IPS-18a (cell line): ENCODE measurements around the gene TBX15.
"Not testable (repeated sequence)": the region's sequence is repeated elsewhere in the genome, so short reads cannot be mapped to it uniquely, and the experiment has no call there.

Source experiments
- H3K27ac ChIP-seq: one replicate; pipeline ENCODE4 v1.5.1; 2013; ENCODE audit warnings: low read length
- H3K27me3 ChIP-seq: one replicate; pipeline ENCODE4 v1.6.1; 2013; ENCODE audit warnings: mild to moderate bottlenecking, low read length; ENCODE audit not compliant: control insufficient read depth, insufficient read depth
- H3K36me3 ChIP-seq: one replicate; pipeline ENCODE4 v1.6.1; 2013; ENCODE audit warnings: low read depth, low read length; ENCODE audit not compliant: control insufficient read depth
- H3K4me1 ChIP-seq: one replicate; pipeline ENCODE4 v1.6.1; 2013; ENCODE audit warnings: low read depth, low read length; ENCODE audit not compliant: control insufficient read depth
- H3K4me3 ChIP-seq: one replicate; pipeline ENCODE4 v1.5.1; 2013; ENCODE audit warnings: low read length
- H3K9ac ChIP-seq: one replicate; pipeline ENCODE4 v1.6.1; 2013; ENCODE audit warnings: mild to moderate bottlenecking, low read length, moderate library complexity
- H3K9me3 ChIP-seq: one replicate; pipeline ENCODE4 v1.6.1; 2013; ENCODE audit warnings: low read depth, low read length; ENCODE audit not compliant: control insufficient read depth

The TBX15 gene

DNA sequence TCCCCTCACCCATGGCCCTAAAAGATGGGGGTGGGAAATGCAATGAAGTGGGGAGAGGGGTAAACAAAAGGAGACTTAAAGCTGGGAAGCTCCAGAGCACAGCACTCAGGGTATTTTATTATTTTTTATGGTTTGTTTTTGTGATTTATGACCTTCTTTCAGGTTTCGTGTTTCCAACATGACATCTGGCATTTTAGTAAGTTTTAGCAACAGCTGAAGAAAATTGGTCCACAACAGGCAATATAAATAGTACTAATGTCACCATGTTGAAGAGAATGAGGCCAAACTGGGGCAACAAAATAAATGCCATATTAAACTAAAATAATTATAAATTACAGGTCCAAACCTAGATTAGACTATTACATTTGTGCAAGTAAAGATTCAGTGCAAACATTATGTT lies 56.3 kb downstream of the TBX15 start:
- H3K4me1 ChIP-seq = no peaks in the 10 kb centered on the region
- no peaks in the 10 kb centered on the region for H3K27me3 ChIP-seq
- H3K4me3 ChIP-seq = no peak overlapping the region
- no peak overlapping the region for H3K27ac ChIP-seq
- H3K9ac ChIP-seq = no peak overlapping the region
- no peaks in the 10 kb centered on the region for H3K9me3 ChIP-seq
- no peaks in the 10 kb centered on the region for H3K36me3 ChIP-seq

DNA sequence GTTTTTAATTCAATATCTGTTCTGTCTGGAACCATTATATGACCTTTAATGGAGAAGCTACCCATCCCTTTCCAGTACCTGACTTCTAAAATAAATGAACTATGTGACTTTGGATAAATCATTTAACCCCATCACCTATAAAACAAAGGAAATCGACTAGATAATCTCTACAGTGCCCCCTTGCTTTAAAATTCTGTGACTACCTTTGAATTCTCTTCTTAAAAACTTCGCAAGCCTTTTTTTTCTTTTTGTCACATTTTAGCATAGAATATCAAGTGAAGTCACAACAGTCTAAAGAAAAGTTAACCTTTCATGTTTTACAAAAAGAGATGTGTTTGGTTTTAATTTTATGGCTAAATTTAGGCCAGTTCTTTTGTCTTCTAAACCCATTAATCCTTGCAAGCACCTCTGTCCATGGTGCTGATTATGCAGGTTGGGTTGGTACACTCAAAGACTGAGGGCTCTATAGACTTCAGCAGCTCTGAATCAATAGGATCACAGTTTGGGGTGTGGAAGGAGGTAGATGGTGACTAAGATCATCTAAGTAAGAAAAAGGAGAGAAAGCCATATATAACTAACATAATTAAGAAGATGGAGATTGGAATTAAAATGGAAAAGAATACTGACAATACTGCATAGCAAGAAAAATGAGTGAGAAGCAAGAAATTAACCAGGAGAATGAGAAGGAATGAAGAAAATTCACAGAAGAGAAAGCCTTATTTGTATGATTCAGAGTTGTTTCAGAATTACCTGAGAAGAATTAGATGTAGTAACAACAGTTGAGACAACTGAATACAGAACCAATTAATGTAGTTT lies 59.2 kb downstream of the TBX15 start:
- H3K4me3 ChIP-seq = no peak overlapping the region
- H3K4me1 ChIP-seq = no peaks in the 10 kb centered on the region
- no peak overlapping the region for H3K9ac ChIP-seq
- no peaks in the 10 kb centered on the region for H3K36me3 ChIP-seq
- H3K27me3 ChIP-seq = no peaks in the 10 kb centered on the region
- H3K9me3 ChIP-seq = no peaks in the 10 kb centered on the region
- H3K27ac ChIP-seq = no peak overlapping the region

DNA sequence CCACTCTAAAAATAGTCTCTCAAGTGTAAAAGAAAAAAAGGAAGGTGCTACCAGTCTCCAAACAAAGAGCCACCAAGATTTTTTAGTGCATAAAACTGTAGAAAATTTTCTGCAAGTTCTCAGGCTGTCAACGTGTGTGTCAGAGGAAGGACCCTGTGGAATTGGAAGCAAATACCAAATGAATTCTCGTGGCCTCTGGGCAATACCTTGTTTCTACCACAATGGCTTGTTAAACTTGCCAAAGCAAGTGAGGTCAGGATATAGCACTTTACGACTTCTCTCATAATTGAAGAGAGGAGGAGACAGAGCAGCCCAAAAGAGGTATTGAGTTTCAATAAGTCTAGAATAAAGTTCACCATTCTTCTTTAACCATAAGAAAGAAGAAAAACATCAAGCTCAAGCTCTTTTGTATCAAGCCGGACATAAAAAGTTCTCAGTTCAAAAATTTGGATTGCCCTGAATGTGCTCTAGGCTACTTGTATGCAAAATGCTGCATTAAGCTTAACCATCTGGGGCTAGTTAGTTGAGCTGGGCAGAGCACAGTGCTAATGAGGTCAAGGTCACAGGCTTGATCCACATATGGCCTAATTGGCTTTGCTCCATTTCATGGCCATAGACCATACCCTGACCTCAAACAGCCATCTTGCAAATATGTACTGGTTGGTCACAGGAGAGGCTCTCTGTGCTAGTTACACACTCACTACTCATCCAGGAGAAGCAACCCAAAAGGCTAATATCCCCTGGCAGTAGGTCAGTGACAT lies 60.5 kb downstream of the TBX15 start:
- Histone ChIP-seq H3K27me3 (no peaks in the 10 kb centered on the region), H3K4me3 (no peak overlapping the region), H3K9me3 (no peaks in the 10 kb centered on the region), H3K9ac (no peak overlapping the region), H3K4me1 (no peaks in the 10 kb centered on the region), H3K27ac (no peak overlapping the region), H3K36me3 (no peaks in the 10 kb centered on the region)

DNA sequence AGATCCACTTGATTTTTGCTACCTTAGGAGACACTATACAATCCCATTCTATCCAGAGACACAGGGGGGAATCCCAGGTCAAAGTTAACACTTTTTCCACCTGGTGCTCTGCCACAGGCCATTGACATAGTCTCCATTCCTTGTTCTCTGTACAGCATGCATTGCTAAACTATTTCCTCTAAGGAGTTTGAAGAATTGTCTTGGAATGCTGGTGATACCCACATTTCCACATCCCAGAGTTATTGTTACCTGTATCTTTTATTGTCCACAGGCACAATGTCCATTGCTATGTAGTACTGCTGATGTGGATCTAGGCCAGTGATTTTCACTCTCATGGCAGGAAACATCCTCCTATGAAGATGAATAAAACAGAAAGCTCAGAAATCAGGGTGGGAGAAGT lies 61.9 kb downstream of the TBX15 start:
- H3K9ac ChIP-seq = no peak overlapping the region
- no peaks in the 10 kb centered on the region for H3K4me1 ChIP-seq
- H3K36me3 ChIP-seq = no peaks in the 10 kb centered on the region
- no peaks in the 10 kb centered on the region for H3K27me3 ChIP-seq
- H3K4me3 ChIP-seq = no peak overlapping the region
- H3K27ac ChIP-seq = no peak overlapping the region
- no peaks in the 10 kb centered on the region for H3K9me3 ChIP-seq

DNA sequence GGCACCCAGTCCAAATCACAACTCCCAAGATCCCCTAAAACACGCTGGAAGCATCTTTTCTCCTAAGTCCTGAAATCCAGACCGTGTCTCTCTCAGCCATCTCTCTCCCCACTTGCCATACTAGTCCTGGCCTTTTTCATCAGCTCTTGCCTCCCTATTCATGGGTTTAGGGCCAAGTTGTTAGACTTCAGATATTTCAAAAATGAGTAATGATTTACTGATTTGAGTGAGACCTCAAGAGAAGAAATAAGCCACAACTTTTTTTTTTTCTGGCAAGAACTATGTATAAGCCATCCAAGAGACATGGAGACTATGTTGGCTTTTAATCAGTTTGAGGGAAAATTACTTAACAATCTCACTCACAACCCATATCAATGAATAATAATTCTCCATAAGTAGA lies 62.5 kb downstream of the TBX15 start:
- no peak overlapping the region for H3K4me3 ChIP-seq
- H3K9me3 ChIP-seq = no peaks in the 10 kb centered on the region
- H3K9ac ChIP-seq = no peak overlapping the region
- no peak overlapping the region for H3K27ac ChIP-seq
- no peaks in the 10 kb centered on the region for H3K4me1 ChIP-seq
- no peaks in the 10 kb centered on the region for H3K27me3 ChIP-seq
- no peaks in the 10 kb centered on the region for H3K36me3 ChIP-seq

DNA sequence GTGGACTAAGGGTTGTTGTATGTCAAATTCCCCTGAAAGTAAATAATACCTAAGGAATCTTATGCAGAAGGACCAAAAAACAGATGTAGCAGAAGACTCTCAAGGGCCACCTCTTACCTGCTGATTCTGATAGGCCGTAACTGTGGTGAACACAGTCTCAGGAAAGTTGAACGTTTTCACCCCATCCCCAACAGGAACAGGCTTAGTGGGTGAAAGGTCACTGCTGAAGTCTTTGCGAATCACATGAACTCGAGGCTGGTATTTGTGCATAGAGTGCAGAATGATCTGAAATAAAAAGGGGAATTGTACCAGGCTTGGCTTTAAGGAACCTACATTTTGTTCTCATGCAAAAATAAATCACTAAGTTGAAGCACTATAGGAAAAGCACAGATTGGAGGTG lies 64.8 kb downstream of the TBX15 start:
- no peak overlapping the region for H3K9ac ChIP-seq
- H3K27ac ChIP-seq = no peak overlapping the region
- no peaks in the 10 kb centered on the region for H3K27me3 ChIP-seq
- peaks cover 8% of the 10 kb centered on the region for H3K4me1 ChIP-seq
- no peak overlapping the region for H3K4me3 ChIP-seq
- no peaks in the 10 kb centered on the region for H3K9me3 ChIP-seq
- no peaks in the 10 kb centered on the region for H3K36me3 ChIP-seq

DNA sequence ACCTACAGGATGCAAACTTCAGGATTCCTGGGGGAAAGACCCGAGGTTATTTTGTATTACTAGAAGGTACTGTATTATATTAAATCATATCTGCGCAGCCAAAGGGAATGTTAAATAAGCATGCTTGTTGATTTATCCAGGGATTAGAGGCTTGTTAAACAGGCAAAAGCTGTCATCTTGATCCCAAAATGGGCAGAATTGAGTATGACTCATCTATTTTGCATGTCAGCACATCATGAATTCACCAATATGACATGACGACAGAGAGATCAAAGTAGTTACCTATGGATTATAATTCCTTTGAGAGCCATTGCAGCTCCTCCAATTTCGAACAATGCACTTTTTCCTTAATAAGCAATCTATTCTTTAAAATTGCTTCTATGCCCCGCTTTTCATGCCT lies 66.1 kb downstream of the TBX15 start:
- Histone ChIP-seq H3K36me3 (no peaks in the 10 kb centered on the region), H3K27ac (no peak overlapping the region), H3K9me3 (no peaks in the 10 kb centered on the region)

DNA sequence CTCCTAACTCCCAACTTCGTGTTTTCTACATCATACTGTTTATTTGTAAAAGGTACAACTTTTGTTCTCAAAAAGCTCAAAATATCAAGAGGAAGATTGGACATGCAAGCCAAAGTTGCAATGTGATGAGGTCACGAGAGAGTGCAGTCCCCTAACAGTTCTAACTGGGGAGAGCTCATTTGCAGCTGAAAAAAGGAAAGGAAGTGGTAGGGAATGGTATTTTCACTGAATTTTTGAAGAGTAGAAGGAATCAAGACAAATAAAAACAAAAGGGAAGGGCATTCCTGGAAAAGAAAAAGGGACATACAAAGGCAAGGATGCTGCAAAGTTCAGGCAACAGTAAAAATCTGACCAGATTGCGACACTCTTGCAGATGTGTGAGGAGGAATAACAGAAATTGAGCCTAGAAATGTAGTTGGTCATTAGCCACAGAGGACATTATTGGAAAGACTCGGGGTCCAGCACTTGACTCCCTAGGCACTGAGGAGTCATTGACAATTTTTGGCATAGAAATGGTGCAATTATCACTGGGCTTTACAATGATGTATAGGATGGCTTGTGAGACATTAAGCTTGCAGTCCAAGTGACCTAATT lies 67.9 kb downstream of the TBX15 start:
- Histone ChIP-seq H3K4me1 (peaks cover 8% of the 10 kb centered on the region), H3K36me3 (no peaks in the 10 kb centered on the region), H3K27me3 (no peaks in the 10 kb centered on the region), H3K4me3 (no peak overlapping the region), H3K9ac (no peak overlapping the region), H3K9me3 (no peaks in the 10 kb centered on the region), H3K27ac (no peak overlapping the region)

More for the DNA sequence above, 66.1 kb downstream of the TBX15 start:
- H3K4me1 ChIP-seq = peaks cover 8% of the 10 kb centered on the region
- no peaks in the 10 kb centered on the region for H3K27me3 ChIP-seq
- H3K9ac ChIP-seq = no peak overlapping the region
- H3K4me3 ChIP-seq = no peak overlapping the region

DNA sequence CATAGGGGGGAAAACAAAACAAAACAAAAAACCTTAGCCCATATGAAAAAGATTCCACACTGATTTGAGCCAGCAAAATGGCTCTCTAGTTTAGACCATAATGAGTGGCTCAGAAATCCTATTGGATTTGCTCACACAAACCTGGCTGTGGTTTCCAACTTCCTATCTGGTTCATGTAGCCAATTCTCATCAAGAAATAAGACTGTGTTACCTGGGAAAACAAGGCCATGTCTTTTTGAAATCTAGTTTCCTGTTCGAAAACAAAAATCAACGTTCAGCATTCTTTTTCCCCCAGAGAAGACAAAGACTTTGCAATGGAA lies 69.2 kb downstream of the TBX15 start:
- Histone ChIP-seq H3K4me1 (peaks cover 8% of the 10 kb centered on the region), H3K4me3 (no peak overlapping the region), H3K9ac (no peak overlapping the region), H3K27ac (no peak overlapping the region), H3K36me3 (no peaks in the 10 kb centered on the region), H3K27me3 (no peaks in the 10 kb centered on the region), H3K9me3 (no peaks in the 10 kb centered on the region)

DNA sequence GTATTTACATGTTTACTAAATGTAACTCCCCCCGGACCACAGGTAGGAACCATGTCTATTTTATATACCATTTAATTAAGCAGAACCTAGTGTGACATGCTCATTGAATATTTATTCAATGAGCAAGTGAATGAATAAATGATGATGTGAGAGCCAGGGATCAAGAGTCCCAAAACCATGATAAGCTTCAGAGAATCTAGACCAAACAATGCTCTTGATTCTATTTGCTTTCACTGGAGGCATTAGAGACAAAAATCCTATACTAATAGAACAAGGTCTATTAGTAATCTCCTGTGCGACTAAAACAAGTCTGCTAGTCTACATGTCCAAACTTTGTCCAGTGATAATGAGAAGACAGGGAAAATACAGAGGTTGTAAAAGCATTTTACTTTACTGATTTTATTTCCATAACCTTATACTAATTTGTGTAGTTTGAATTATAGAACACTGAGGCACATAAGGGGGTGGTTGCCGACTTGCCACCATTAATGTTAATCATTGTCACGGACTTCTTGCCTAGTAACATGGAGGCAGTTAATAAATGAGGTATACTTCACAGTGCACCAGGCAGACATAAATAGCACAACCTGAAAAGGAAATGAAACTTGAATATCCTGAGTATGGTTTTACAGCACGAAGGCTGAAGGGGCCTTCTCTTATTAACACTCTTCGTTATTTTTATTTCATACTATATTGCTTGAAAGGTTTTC lies 69.8 kb downstream of the TBX15 start:
- Histone ChIP-seq H3K27ac (no peak overlapping the region), H3K9ac (no peak overlapping the region), H3K27me3 (no peaks in the 10 kb centered on the region), H3K4me3 (no peak overlapping the region), H3K9me3 (no peaks in the 10 kb centered on the region), H3K4me1 (peaks cover 8% of the 10 kb centered on the region), H3K36me3 (no peaks in the 10 kb centered on the region)

DNA sequence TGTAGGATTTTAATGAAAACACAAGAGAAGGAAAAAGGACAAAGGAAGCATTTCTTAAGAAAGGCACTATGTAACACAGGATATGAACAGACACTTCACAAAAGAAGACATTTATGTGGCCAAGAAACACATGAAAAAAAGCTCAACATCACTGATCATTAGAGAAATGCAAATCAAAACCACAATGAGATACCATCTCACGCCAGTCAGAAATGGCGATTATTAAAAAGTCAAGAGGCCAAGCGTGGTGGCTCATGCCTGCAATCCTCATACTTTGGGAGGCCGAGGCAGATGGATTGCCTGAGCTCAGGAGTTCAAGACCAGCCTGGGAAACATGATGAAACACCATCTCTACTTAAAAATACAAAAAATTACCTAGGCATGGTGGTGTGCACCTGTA lies 71.8 kb downstream of the TBX15 start:
- H3K9ac ChIP-seq, H3K9me3 ChIP-seq, H3K4me3 ChIP-seq, H3K36me3 ChIP-seq, H3K27ac ChIP-seq, H3K4me1 ChIP-seq, H3K27me3 ChIP-seq: not testable (repeated sequence)
